Activated CD8-positive, alpha-beta memory T cell treated with anti-CD3 and anti-CD28 coated beads for 24 hours (primary cell): ENCODE results near the gene TMEM14A.
"Not testable (repeated sequence)": the region's sequence is repeated elsewhere in the genome, so short reads cannot be mapped to it uniquely, and the experiment has no call there.

Source experiments
- DNase-seq: peaks from one replicate; pipeline ENCODE4 v3.0.0-alpha.2; 2020

TMEM14A gene

GRCh38 chr6:52670502-52671409 is at the start of gene TMEM14A:
Gene TMEM14A (plus strand): TSS chr6:52671113. CDS start chr6:52677103, 5,990 bp downstream.
- peak; percentile 98 for DNase-seq

GRCh38 chr6:52621631-52622030 is 49.3 kb upstream of the TMEM14A start:
- DNase-seq, result no peak

- no peak for DNase-seq
Measured at GRCh38 chr6:52622810-52623209, 48.1 kb upstream of the TMEM14A start.

- no peak for DNase-seq
Measured at GRCh38 chr6:52632011-52632410, 38.9 kb upstream of the TMEM14A start.

- no peak for DNase-seq
Measured at GRCh38 chr6:52634211-52634610, 36.7 kb upstream of the TMEM14A start.

GRCh38 chr6:52635049-52635577 is 35.8 kb upstream of the TMEM14A start:
- DNase-seq, result no peak

- no peak for DNase-seq
Measured at GRCh38 chr6:52636830-52637229, 34.1 kb upstream of the TMEM14A start.

GRCh38 chr6:52639493-52639892 is 31.4 kb upstream of the TMEM14A start:
- no peak for DNase-seq

- DNase-seq, result no peak
Measured at GRCh38 chr6:52640170-52640569, 30.7 kb upstream of the TMEM14A start.

- DNase-seq, result no peak
Measured at GRCh38 chr6:52640916-52641315, 30.0 kb upstream of the TMEM14A start.

GRCh38 chr6:52641388-52641787 is 29.5 kb upstream of the TMEM14A start:
- DNase-seq, result no peak

- no peak for DNase-seq
Measured at GRCh38 chr6:52641826-52642225, 29.1 kb upstream of the TMEM14A start.

GRCh38 chr6:52642368-52642767 is 28.5 kb upstream of the TMEM14A start:
- DNase-seq, result no peak

- DNase-seq, result no peak
Measured at GRCh38 chr6:52643158-52643557, 27.8 kb upstream of the TMEM14A start.

- DNase-seq, result no peak
Measured at GRCh38 chr6:52644253-52644652, 26.7 kb upstream of the TMEM14A start.

GRCh38 chr6:52645976-52646375 is 24.9 kb upstream of the TMEM14A start:
- no peak for DNase-seq

- no peak for DNase-seq
Measured at GRCh38 chr6:52647199-52647598, 23.7 kb upstream of the TMEM14A start.

- no peak for DNase-seq
Measured at GRCh38 chr6:52649536-52650160, 21.3 kb upstream of the TMEM14A start.

GRCh38 chr6:52650941-52651340 is 20.0 kb upstream of the TMEM14A start:
- DNase-seq, result no peak

GRCh38 chr6:52653151-52653550 is 17.8 kb upstream of the TMEM14A start:
- DNase-seq, result no peak

GRCh38 chr6:52654007-52654406 is 16.9 kb upstream of the TMEM14A start:
- no peak for DNase-seq

GRCh38 chr6:52654592-52654991 is 16.3 kb upstream of the TMEM14A start:
- DNase-seq, result no peak

- DNase-seq, result not testable (repeated sequence)
Measured at GRCh38 chr6:52655941-52656340, 15.0 kb upstream of the TMEM14A start.

GRCh38 chr6:52657870-52658269 is 13.0 kb upstream of the TMEM14A start:
- no peak for DNase-seq
